Epidermal melanocyte (primary cell): ENCODE data around the gene SCN10A.

Experiments
- DNase-seq: peaks from one replicate; pipeline ENCODE4 v3.0.0; 2011; ENCODE audit warnings: low spot score; ENCODE audit not compliant: insufficient read length

Gene SCN10A

DNA sequence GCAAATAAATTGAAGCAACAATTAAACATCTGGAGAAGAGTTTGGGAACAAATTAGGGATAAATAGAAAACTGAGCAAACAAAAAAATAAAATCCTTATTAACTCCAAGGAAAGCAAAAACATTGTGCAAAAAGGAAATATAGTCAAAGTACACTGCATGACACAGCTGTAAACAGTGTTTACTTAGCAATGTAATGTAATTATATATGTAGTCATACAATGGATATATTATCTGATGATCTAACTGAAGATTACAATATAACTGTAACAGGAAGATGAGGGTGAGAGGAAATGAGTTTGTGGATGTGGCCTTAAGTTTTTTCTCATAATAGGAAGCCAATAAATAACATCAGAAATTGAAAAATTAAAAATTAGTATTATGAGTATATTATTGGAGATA is 42.5 kb downstream of the SCN10A start:
- DNase-seq = no peak

DNA sequence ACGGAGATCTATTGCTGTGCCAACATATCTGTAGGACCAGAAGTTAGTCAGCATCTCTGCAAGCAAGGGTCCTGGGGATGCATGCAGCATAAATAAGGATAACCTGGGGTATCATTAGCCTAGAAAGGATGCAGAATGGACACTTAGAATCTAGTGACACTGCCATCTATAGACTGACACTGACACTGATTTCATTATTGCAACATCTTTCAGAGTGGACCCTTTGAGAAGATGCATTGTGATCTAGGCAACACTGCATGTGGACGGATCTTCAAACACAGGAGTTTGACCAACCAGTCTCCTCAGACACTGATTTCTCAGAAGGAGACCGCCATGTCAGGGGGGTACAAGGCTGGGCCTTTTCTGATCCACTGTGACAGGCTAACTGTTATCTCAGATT is 52.4 kb downstream of the SCN10A start:
- no peak for DNase-seq

DNA sequence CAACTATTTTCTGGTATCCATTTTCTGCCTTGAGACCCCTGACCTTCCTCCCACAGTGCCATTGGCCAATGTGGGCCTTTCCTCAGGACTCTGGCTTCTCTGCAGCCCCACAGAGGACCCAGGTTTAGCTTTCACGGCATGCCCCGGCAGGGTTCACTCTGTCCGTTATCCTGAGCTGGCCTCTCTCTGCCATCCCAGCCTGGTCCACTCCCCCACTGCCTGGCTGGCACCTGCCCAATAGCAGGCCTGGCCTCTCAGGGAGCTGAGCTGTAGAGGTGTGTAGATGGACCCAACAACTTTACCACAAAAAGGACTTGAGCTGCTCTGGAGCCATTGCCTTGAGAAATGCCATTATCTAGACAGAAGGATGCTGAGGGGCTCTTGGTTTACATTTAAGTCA is 57.5 kb downstream of the SCN10A start:
- no peak for DNase-seq

DNA sequence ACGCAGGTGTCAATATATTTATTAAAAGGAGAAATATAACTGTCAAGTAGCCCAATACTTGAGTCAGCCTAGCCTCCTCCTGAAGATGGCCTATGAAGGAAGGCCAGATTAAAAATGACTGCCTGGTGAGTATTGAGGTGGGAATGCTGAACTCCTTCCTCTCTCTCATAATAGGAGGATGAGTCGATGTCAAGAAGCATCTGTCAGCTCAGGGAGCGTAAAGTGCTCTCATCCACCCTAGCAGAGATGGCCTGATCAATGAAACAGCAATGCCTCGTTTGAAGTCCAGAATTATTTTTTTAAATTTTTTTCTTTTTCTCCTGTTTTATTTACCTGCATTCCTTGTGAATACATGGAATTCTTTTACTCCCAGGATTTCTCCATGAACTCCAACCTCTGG is 58.3 kb downstream of the SCN10A start:
- no peak for DNase-seq

DNA sequence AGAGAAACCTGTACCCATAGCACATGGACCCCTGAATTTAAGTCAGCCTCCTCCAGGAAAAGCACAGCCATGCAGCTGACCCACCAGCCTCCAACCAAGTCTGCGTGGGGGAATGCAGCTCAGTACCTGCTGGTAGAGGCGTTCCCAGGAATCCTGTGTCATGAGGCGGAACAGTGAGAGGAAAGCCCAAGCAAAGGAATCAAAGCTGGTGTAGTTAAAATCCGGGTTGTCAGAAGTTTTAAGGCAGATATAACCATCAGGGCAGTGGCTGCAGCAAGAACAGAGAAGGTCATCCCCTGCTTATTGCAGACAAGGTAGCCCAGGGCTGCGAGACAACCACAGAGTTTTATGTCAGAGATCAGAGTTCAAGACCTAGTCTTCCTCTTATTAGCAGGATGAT is 59.1 kb downstream of the SCN10A start:
- DNase-seq = no peak

DNA sequence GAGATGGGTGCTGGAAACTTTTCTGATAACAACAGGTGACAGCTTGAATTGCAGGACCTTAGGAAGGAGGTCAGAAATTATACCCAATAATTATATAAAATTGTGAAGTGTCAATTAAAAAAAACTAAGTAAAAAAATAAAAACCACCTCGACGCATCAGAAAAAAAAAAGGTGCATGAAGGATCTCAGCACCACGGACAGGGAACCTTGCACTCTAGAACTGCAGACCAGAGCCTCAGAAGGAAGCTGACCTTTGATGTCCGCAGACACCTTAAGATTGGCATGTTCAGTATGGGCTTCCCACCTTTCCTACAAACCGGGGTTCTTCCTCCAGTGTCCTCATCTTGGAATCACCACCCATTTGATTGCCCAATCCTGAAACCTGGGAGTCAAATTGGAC is 60.9 kb downstream of the SCN10A start:
- no peak for DNase-seq

DNA sequence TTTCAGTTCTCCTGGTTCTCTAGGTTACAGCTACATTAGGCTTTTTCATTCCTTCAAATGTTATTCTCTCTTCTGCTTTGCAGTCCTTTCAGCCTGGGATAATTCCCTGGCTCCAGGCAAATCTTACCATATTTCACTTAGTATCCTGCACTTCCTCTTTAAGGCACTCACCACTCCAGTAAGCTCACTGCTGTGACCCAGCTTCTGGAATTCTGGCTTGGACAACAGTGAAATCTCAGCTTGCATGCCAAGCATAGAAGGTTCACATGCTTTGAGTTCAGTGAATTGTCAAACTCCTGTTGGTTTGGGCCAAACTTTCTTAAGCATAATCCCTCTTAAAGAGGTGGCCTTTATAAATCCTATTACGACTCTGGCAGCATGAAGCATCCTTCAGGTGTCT is 69.4 kb downstream of the SCN10A start:
- DNase-seq = no peak

DNA sequence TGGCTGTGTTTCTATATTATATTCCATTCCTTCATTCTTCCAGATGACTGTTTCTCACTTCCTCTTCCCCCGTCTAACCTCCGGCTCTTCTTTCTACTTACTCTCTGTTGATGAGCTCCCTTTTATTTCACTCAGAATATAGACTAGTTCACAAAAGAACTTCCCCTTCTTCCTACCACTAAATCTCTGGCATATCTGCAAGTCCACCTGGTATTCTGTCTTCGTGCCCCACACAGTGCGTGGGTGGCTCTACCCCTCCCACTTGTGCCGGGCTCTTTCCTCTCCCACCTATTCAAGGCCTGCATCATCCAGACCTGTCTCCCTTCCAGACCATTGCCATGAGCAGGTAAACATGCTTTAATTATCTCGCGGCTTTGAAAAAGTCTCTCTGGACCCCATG is 73.0 kb downstream of the SCN10A start:
- DNase-seq = no peak

DNA sequence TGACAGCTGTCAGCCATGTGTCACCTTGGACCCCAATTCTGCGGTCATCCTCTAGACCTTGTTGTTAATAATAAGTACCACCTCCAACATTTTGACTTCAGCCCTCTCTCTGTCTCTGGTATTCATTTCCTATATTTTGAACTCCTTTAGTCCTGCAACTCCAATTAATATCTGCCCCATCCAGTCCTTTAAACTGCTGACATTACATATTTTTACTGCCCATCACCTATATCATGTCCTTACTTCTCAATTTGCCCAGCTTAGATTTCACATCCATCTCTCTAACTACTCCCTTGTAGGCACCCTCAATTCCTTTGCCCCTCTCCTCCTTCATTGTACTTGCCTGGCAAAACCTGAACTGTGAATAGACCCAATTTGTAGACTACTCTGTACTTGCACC is 73.5 kb downstream of the SCN10A start:
- no peak for DNase-seq

DNA sequence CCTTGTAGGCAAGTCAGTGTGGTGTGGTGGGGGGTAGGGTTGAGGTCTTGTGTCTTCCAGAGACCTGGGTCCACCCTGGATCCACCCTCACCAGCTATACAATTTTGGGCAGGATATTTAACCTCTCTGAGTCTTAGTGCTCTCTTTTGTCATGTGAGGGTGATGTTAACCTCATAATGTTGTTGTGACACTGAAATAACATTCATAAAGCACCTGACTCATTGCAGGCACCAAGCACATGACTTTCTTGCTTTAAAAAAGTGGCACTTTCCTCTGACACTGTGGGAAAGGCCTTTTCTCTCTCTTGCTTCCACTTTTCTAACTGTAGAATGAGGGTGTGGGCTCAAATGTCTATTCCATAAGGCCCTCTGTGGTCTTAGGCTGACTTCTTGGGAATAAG is 75.5 kb downstream of the SCN10A start:
- no peak for DNase-seq

DNA sequence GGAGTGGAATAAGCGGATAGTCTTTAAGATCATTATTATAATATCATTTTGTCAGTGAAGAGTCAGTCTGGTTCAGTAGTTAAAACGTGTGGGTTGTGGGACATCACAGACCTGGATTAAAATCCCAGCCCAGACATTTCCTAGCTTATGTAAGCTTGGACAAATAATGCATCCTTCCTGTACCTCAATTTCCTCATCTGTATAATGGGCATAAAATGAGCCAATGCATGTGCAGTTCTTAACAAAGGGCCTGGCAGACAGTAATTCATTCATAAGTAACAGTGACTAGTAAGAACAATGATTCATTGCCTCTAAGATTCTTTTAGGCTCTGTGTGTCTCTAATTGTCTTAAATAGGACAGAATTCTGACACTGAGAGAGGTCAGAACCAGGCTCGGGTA is 76.1 kb downstream of the SCN10A start:
- no peak for DNase-seq

DNA sequence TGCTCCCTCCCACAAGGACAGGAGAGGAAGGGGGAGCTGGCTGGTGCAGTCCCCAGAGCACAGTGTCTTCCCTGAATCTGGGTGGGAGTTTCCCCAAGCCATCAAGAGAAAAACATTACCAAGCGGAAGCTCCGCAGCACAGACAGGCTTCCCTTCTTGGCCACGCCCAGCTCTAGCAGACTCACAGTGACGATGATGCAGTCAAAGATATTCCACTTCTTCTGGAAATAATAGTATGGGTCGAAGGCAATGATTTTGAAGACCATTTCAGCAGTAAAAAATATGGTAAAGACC is 76.7 kb downstream of the SCN10A start:
- DNase-seq = no peak

DNA sequence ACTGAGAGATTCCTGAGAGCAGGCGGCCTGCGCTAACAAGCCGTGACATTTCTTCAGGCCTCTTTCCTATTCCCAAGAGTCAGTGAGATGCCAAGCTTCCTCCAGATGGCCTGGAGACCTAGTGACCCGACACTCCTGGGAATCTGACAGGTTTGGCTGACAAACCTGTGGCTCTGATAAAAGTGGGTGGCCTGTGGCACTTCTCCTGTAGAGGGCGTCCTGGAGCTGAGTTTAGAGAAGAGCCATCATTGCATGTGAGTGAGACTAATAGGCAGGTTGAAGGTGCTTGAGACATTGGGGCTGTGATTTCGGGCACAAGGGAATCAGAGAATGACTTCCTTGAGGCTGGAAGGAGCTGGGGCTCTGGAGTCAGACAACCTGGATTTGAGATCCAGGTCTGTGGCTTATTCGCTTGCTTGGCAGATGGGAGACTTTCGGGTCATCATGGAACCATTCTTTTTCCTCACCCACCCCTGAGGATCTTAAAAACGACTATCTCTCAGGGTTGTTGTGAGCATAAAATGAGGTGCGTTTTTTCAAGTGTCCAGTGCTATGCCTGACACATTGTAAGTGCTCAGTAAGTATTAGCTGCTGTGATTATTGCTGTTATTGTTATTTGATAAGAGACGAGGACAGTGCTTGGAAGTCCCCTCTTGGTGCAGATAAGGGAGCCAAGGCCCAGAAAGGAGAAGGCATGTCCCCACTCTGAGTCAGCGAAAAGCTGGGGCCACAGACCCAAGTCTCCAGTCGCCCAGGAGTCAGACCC is 77.2 kb downstream of the SCN10A start:
- no peak for DNase-seq

DNA sequence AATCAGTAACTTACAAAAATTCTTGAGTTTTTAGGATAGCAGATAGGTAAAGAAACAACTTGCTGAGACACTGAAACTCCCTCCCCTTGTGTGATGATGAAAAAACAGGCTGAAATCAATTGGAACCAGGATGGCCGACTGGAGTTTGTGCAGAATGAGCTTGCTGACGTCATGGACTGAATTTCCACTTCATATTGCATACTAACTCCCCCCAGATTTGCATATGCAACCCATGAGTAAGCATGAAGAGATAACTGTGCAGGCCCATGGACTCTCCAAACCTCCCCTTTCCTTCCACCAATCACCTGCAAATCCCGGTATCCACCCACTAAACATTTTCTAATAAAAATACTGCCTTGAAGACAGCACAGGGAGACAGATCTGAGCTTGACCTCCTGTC is 84.5 kb downstream of the SCN10A start:
- DNase-seq = no peak

DNA sequence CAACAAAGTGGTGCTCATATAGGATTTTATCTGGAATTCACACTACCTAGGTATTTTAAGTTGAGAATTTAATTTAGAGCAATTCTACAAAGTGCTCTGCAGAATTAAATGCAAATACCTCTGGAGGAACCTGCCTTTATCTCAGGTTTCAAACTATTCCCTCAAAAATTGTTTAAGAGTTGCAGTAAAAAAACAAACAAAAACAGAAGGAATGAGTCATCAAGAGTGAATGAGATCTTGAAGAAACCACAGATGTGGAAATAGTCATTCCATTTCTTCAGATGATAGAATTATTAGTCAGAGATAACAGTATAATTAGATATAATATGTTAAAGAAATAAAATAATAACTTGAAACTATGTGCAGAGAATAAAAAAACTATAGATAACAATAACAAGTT is 85.7 kb downstream of the SCN10A start:
- no peak for DNase-seq

DNA sequence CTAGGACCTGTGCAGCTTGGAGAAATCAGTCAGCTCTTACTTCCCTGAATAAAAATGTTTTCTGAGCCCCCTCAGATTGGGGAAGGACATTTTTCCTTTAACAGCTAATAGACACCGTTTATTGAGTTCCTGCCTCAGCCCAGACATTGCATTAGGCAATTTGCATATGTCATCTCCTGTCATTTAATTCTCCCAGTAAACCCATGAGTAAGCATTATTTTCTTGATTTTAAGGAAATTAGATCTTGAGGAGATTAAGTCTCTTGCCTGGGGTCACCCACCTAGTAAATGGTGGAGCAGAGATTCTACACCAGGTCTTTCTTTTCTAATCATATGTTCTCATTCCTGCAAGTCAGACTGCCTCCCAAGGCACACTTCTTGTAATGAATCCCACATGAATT is 88.0 kb downstream of the SCN10A start:
- no peak for DNase-seq

DNA sequence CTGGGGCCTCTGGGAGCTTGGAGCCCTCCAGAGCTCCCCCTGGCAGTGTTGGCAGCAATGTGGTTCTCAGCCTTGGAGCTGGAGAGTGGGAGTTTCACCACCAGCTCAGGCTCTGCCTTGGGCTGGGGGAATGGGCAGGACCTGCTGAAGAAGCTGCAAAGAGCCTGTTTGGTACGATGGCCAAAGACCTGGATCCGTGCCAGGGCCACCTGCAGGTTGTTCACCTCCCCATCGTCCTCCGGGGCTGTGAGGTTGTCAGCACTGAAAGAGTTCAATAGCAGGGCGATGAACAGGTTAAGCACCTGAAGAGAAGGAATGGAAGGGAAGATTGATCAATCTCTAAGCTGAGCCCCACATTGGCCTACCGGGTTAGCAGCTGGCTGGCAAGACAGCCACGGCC is 89.3 kb downstream of the SCN10A start:
- DNase-seq = no peak

DNA sequence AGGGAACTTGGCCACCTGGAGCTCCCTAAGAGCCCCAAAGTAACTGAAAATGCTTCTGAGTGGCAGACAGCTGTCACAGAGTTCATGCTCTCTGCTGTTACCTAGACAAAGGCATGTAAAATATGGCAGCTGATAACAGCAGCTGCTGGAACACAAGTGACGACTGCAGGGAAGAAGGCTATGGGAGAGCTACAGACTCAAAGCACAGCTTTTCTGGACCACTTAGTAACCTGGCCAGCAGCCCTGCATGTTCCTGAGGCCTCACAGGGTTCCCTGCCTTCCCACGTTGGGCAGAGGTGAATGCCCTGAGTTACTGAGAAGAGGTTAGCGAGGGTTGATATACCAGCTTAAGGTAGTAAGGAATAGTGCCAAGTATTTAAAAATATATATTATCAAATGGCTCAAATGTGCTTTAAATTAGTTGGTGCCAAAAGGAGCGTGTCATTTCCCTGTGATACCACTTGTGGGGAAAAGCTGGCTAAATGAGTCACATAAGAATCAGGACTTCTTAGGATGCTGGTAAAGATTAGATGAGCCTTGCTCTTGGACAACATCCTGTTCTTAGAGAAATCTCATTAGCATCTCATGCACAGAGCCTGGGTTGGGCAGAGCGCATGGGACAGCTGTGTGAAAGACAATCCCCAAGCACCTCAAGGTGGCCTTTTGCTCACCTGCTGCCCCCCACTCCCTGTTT is 90.1 kb downstream of the SCN10A start:
- no peak for DNase-seq

DNA sequence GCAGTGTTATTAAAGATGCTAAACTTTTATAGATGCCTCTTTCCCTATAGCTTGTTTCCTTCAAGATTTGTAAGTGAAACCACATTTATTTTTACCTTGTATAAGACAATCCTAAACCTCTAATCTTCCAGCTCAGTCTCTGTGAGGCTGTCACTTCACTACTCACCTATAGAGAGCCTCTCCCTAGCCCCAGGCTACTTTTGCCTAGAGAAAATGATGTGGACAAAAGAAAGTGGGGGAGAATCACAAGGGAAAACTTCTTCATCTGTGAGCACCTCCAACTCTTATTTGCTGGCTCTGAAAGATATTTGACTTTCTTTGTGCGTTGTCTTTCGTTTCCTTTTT is 91.7 kb downstream of the SCN10A start:
- DNase-seq = no peak

DNA sequence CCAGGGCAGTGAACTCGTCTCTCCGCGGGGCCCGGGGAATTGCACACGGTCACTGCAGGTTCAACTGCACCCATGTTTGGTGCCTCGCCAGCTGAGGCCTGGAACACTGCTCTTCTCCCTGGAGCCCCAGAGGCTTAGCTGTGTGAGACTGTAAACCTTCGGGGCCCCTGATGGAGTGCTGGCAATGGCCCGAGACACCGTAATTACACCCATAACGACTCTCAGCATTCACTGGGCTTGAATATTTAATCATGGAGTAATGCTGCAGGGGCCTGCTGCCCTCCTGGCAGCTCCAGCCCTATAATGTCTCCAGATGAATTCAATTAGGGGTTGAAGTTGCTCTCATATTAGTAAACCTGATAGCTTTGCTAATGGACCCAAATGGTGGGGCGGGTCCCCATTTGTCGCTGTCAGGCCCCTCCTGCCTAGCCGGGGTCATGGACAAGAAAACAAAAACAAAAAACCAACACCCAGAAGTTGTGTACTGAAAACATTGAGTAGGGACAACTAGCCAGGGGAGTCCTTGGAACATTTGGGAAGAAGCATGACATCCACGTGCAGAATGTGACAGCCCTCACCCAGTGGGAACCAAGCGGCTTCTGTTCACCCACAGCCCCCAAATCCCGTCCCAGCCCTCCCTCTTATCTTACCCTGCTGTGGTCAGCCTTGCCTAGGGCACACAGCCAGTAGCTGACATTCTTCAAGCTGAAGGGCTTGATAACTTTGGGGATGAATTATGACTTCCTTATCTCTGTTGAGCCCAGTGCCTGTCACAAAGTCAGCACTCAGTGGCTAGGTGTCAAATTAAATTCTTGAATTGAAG is 92.2 kb downstream of the SCN10A start:
- DNase-seq = no peak

DNA sequence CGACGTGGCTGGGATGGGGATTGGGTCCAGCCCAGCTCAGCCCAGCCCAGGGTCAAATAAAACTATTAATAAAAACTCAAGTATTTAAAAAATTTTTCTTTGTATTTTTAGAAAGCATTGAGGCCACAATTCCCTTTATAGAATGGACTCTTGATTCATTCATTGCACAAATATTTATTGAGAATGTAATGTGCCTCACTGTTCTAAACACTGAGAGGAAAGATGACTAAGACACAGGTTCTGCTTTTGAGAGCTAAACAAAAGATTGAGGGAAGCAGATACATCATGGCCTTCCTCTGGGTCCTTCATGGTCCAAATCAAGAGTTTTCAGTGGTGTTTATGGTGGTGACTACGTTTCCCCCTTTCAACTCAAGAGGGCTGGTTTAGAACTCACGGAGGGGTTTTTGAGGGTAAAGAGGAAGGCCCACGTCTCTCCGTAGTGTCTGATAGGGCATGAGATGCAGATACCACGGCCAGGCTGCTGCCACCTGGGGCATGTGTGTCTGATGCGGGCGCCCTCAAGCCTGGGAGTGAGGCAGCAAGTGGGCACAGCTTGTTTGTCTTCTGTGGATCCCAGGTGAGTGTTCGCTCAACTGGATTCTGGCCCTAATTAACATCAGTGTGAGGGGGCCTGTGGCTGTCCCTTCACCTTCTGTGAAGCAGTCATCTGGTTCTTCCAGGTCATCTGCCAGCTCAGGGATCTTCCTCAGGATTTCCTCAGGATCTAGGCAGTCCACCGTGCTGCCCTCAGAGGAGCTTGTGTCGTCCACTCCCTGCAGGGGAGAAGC is 93.0 kb downstream of the SCN10A start:
- no peak for DNase-seq

DNA sequence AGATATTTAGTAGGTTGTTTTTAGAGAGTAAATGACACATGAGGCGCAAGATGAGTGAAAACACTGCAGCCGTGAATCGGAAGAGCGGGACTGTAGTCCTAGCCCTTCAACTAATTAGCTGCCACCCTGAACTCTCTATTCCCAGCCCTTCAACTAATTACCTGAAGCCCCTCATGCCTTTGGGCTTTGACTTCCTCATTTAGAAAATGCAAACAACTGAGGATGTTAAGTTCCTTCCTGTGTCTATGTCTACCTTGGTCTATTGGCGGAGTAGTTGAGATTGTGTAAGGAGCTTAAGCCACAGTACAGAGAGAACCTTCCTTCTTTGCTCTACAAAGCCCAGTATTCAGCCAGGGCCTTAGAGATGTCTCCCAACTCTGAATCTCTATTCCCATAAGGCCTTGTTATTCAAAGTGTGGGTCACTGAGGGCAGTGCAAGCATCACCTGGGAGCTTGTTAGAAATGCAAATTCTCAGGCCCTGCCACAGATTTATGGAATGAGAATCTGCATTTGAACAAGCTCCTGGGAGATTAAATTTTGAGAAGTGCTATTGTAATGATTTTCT is 94.7 kb downstream of the SCN10A start:
- DNase-seq = no peak
